H1 (cell line): ENCODE data around the gene SLIT3. TPM values are rescaled to one million over a fixed set of nuclear protein-coding genes. Genes with fewer than 3 reads are reported as not detected.

Experiments used
- CTCF ChIA-PET: fragments of 300-600 bp; sonication (Branson Sonifier 250); formaldehyde crosslinking; loops from one replicate; lab custom pipeline; 2021; ENCODE audit not compliant: partially characterized antibody; lab: Charles Lee
- POLR2A ChIA-PET: fragments of 300-600 bp; sonication (Branson Sonifier 250); formaldehyde crosslinking; loops from one replicate; lab custom pipeline; 2021; ENCODE audit warnings: inconsistent platforms; ENCODE audit not compliant: partially characterized antibody; lab: Charles Lee
- DNase-seq, 2 experiments: peaks; one replicate each; pipeline versions ENCODE4 v3.0.0 to v3.0.0-alpha.2; 2010 to 2022; ENCODE audit warnings: low spot score in 2 of 2, low read depth in 1 of 2, mixed read lengths in 1 of 2
- FAIRE-seq: peaks from 2 replicates; lab custom pipeline; 2011; peaks lifted over from hg19 to GRCh38; lab: Jason Lieb, UNC
- H2AFZ ChIP-seq: 2 replicates; pipeline ENCODE4 v1.8.1; 2012; ENCODE audit warnings: low read length, inconsistent platforms
- H2AK5ac ChIP-seq: 2 replicates; pipeline ENCODE4 v1.6.1; 2013; ENCODE audit warnings: low read depth, low read length
- H2BK120ac ChIP-seq: replicated peaks from 2 replicates; pipeline ENCODE3; 2013; ENCODE audit warnings: low read depth, low read length, inconsistent platforms
- H2BK12ac ChIP-seq: 2 replicates; pipeline ENCODE4 v1.6.1; 2013; ENCODE audit warnings: low read depth, low read length
- H2BK15ac ChIP-seq: 2 replicates; pipeline ENCODE4 v1.6.1; 2013; ENCODE audit warnings: low read length
- H2BK20ac ChIP-seq: 2 replicates; pipeline ENCODE4 v1.6.1; 2013; ENCODE audit warnings: low read length
- H2BK5ac ChIP-seq: 2 replicates; pipeline ENCODE4 v1.6.1; 2013; ENCODE audit warnings: low read depth, low read length
- H3K14ac ChIP-seq: 2 replicates; pipeline ENCODE4 v1.6.1; 2013; ENCODE audit warnings: inconsistent platforms; ENCODE audit not compliant: insufficient read length
- H3K18ac ChIP-seq: 2 replicates; pipeline ENCODE4 v1.6.1; 2013; ENCODE audit warnings: low read length; ENCODE audit errors: extremely low read depth
- H3K23ac ChIP-seq: 2 replicates; pipeline ENCODE4 v1.6.1; 2013; ENCODE audit warnings: inconsistent platforms; ENCODE audit not compliant: insufficient read length
- H3K23me2 ChIP-seq: 2 replicates; pipeline ENCODE4 v1.6.1; 2013; ENCODE audit warnings: low read depth, low read length
- H3K27ac ChIP-seq: 2 replicates; pipeline ENCODE4 v1.6.1; 2011; ENCODE audit warnings: low read depth, low read length, inconsistent platforms
- H3K27me3 ChIP-seq, 4 experiments: replicated peaks in 1 of 4; 1 replicate in 1 of 4; 2 replicates in 3 of 4; pipeline versions ENCODE4 v1.6.1 to v1.8.1; 2011 to 2013; ENCODE audit warnings: low read length in 3 of 4, mild to moderate bottlenecking in 3 of 4, inconsistent platforms in 2 of 4, mixed read lengths in 2 of 4, moderate library complexity in 1 of 4; ENCODE audit not compliant: control insufficient read depth in 3 of 4, insufficient read depth in 3 of 4; ENCODE audit errors: extremely low read depth in 1 of 4
- H3K36me3 ChIP-seq, 4 experiments: 2 replicates each; pipeline versions ENCODE4 v1.6.1 to v1.8.1; 2011 to 2013; ENCODE audit warnings: mild to moderate bottlenecking in 4 of 4, low read length in 3 of 4, moderate library complexity in 2 of 4, control low read depth in 1 of 4, inconsistent platforms in 1 of 4; ENCODE audit not compliant: insufficient read depth in 4 of 4, control insufficient read depth in 2 of 4
- H3K4ac ChIP-seq: replicated peaks from 2 replicates; pipeline ENCODE3; 2013; ENCODE audit warnings: low read length, low read depth, mixed read lengths, inconsistent platforms; ENCODE audit not compliant: insufficient read length
- H3K4me1 ChIP-seq, 4 experiments: replicated peaks in 1 of 4; 1 replicate in 1 of 4; 2 replicates in 3 of 4; pipeline versions ENCODE4 v1.6.1 to v1.8.1; 2011 to 2013; ENCODE audit warnings: low read length in 3 of 4, inconsistent platforms in 2 of 4, mixed read lengths in 1 of 4; ENCODE audit not compliant: insufficient read depth in 4 of 4, control insufficient read depth in 3 of 4
- H3K4me2 ChIP-seq, 2 experiments: 2 replicates each; pipeline versions ENCODE4 v1.6.1 to v1.8.1; 2011 to 2013; ENCODE audit warnings: low read depth in 2 of 2, low read length in 2 of 2, control low read depth in 1 of 2, inconsistent platforms in 1 of 2, mild to moderate bottlenecking in 1 of 2; ENCODE audit not compliant: insufficient read depth in 1 of 2
- H3K4me3 ChIP-seq, 4 experiments: fragments of 200-600, 300-600 bp in 1 of 4; sonication (generic), shearing (Covaris generic), sonication (Bioruptor Twin) in 1 of 4; 2 replicates each; pipeline versions ENCODE4 v1.5.1 to v1.8.1; 2011 to 2016; ENCODE audit warnings: low read length in 4 of 4, low read depth in 3 of 4, control low read depth in 2 of 4, inconsistent platforms in 2 of 4, mild to moderate bottlenecking in 2 of 4, mixed read lengths in 1 of 4, moderate library complexity in 1 of 4; ENCODE audit not compliant: insufficient read depth in 2 of 4; ENCODE audit errors: extremely low read depth in 1 of 4
- H3K56ac ChIP-seq: replicated peaks from 2 replicates; pipeline ENCODE3; 2013; ENCODE audit warnings: low read depth, mild to moderate bottlenecking, mixed read lengths, low read length, inconsistent platforms; ENCODE audit not compliant: insufficient read length
- H3K79me1 ChIP-seq: 2 replicates; pipeline ENCODE4 v1.6.1; 2013; ENCODE audit warnings: low read depth, low read length, control low read depth
- H3K79me2 ChIP-seq, 2 experiments: 2 replicates each; pipeline versions ENCODE4 v1.6.1 to v1.8.1; 2012 to 2013; ENCODE audit warnings: low read length in 2 of 2, mild to moderate bottlenecking in 2 of 2, inconsistent platforms in 1 of 2; ENCODE audit not compliant: insufficient read depth in 2 of 2, control insufficient read depth in 1 of 2
- H3K9ac ChIP-seq, 4 experiments: replicated peaks in 1 of 4; 1 replicate in 1 of 4; 2 replicates in 3 of 4; pipeline versions ENCODE4 v1.6.1 to v1.8.1; 2011 to 2013; ENCODE audit warnings: low read depth in 3 of 4, low read length in 3 of 4, control low read depth in 2 of 4, mild to moderate bottlenecking in 2 of 4, moderate library complexity in 2 of 4, inconsistent platforms in 1 of 4; ENCODE audit errors: extremely low read depth in 1 of 4
- H3K9me3 ChIP-seq, 2 experiments: 2 replicates each; pipeline versions ENCODE4 v1.6.1 to v1.8.1; 2012 to 2013; ENCODE audit warnings: mild to moderate bottlenecking in 2 of 2, moderate library complexity in 2 of 2, control low read depth in 1 of 2, inconsistent platforms in 1 of 2, low read depth in 1 of 2, low read length in 1 of 2, mixed read lengths in 1 of 2; ENCODE audit not compliant: insufficient read depth in 2 of 2
- H4K20me1 ChIP-seq, 2 experiments: replicated peaks in 1 of 2; 2 replicates each; pipeline versions ENCODE3 to v1.8.1; 2011 to 2013; ENCODE audit warnings: inconsistent platforms in 2 of 2, low read length in 2 of 2, mild to moderate bottlenecking in 1 of 2; ENCODE audit not compliant: insufficient read depth in 2 of 2, control insufficient read depth in 1 of 2
- H4K5ac ChIP-seq: 2 replicates; pipeline ENCODE4 v1.6.1; 2013; ENCODE audit warnings: low read length, low read depth, mixed read lengths, inconsistent platforms; ENCODE audit not compliant: insufficient read length
- H4K8ac ChIP-seq: 2 replicates; pipeline ENCODE4 v1.8.0; 2013; ENCODE audit warnings: mild to moderate bottlenecking, moderate library complexity, low read length, inconsistent platforms; ENCODE audit not compliant: insufficient read depth; ENCODE audit errors: extremely low read depth
- H4K91ac ChIP-seq: replicated peaks from 2 replicates; pipeline ENCODE3; 2013; ENCODE audit warnings: low read length, mixed read lengths, inconsistent platforms; ENCODE audit not compliant: insufficient read length
- EP300 ChIP-seq, 2 experiments: IDR thresholded peaks; 1 replicate in 1 of 2; 2 replicates in 1 of 2; pipeline ENCODE4 v1.6.1; 2011 to 2012; ENCODE audit warnings: low read depth in 2 of 2, low read length in 2 of 2, mild to moderate bottlenecking in 2 of 2, borderline replicate concordance in 1 of 2, inconsistent platforms in 1 of 2, moderate library complexity in 1 of 2
- HDAC6 ChIP-seq: IDR thresholded peaks from one replicate; pipeline ENCODE4 v1.7.1; 2012; ENCODE audit warnings: low read depth, mild to moderate bottlenecking, inconsistent platforms, low read length, moderate library complexity
- RXRA ChIP-seq: IDR thresholded peaks from 2 replicates; pipeline ENCODE4 v1.6.1; 2011; ENCODE audit warnings: low read depth, mild to moderate bottlenecking, low read length, moderate library complexity; ENCODE audit not compliant: insufficient read depth
- TCF12 ChIP-seq: IDR thresholded peaks from 2 replicates; pipeline ENCODE4 v1.6.1; 2011; ENCODE audit warnings: low read depth, mild to moderate bottlenecking, low read length
- WGBS, 2 experiments: shearing (Covaris generic) in 1 of 2; methylation state at CpG; one replicate each; pipeline versions ENCODE4 v1.1.6 to v1.1.7; 2013 to 2015; ENCODE audit warnings: low lambda C conversion rate in 2 of 2, mixed read lengths in 2 of 2, inconsistent platforms in 1 of 2, low coverage in 1 of 2, missing lambda C conversion rate in 1 of 2; ENCODE audit not compliant: insufficient replicate concordance in 2 of 2, insufficient coverage in 1 of 2, insufficient read length in 1 of 2; ENCODE audit errors: extremely low coverage in 1 of 2, missing lambda C conversion rate in 1 of 2; 5-methylcytosine and 5-hydroxymethylcytosine counted together
- polyA plus RNA-seq, 7 experiments: library from polyadenylated mRNA; depleted of rRNA in 3 of 7; stranded (reverse) in 5 of 7; unstranded in 2 of 7; fragments of >200 nt in 5 of 7; fragments of 200-250 nt in 2 of 7; gene quantifications; 1 replicate in 5 of 7; 2 replicates in 1 of 7; 4 replicates in 1 of 7; pipeline versions ENCODE4 v1.2.1 to v1.2.3, GENCODE V29; 2011 to 2013; ENCODE audit warnings: missing spikeins in 2 of 7, mixed read lengths in 2 of 7
- total RNA-seq: library from RNA; stranded (reverse); fragmentation: NEBNext Ultra II Directional; extraction: Animal tissue kit (Norgen Biotek cat#: 25700); gene quantifications from 2 replicates; pipeline ENCODE4 v1.2.1, GENCODE V29; 2021

Gene SLIT3
- total and polyA plus RNA-seq, 2 of the 8 experiments (the other 6 are each of a cell fraction or from before 2014, with no cell fraction given): 1.1 to 1.2 TPM

DNA sequence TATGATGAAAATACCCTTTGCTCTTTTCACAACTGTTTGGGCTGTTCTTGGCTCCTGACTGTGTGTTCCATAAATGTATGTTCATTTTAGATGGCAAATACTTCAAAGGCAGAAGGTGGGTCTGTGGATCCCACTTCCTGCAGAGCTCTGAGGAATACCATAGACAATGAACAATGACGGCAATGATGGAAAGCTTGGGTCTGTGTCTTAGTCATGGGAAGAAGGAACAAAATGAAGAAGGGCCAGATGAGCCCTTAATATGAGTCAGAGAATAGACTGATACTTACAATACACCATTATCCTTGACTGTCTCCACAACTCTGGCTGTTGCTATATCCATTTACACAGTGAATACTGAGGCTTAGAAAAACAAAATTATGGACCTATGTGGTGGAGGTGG is 126.0 kb downstream of the SLIT3 start:
- FAIRE-seq: no peak
- no peak for DNase-seq
- Histone ChIP-seq H4K8ac (no peak overlapping the region), H3K18ac (no peak overlapping the region), H2BK12ac (no peak overlapping the region), H3K79me1 (no peaks in the 10 kb centered on the region), H4K91ac (no peak overlapping the region), H3K36me3 (no peaks in the 10 kb centered on the region), H3K79me2 (no peaks in the 10 kb centered on the region), H3K9ac (no peak overlapping the region), H3K4me1 (peaks cover 0 to 5% (median 2%) of the 10 kb centered on the region in 4 experiments; a peak in 3 of 7 replicates), H4K20me1 (no peaks in the 10 kb centered on the region), H3K23ac (no peak overlapping the region), H2BK120ac (no peak overlapping the region), H3K4me3 (no peak overlapping the region), H2BK20ac (no peak overlapping the region), H3K4me2 (no peak overlapping the region), H2BK5ac (no peak overlapping the region), H3K9me3 (no peaks in the 10 kb centered on the region), H3K14ac (no peak overlapping the region), H3K56ac (no peak overlapping the region), H2AFZ (no peak overlapping the region), H2BK15ac (no peak overlapping the region)
- CTCF ChIA-PET: interaction anchor here (0.9 to 6.6 kb wide), 2 partner anchors 13 to 27 kb away, joined by 3 to 36 read pairs; no protein-coding TSS in a partner anchor
- TF ChIP-seq HDAC6 (no peak), EP300 (IDR thresholded peaks at IDR 0.05; ENCODE audit: borderline replicate concordance in 1 of 2, low read depth in 2 of 2, low read length in 2 of 2) (no peak), RXRA (no peak), TCF12 (no peak)
- TF ChIP-seq, all 59 proteins: peak for 0
- Histone ChIP-seq H3K27me3 (no peaks in the 10 kb centered on the region), H4K5ac (no peak overlapping the region), H3K23me2 (no peaks in the 10 kb centered on the region), H3K4ac (no peak overlapping the region), H2AK5ac (no peak overlapping the region), H3K27ac (no peak overlapping the region)
- POLR2A ChIA-PET: no interaction called here
- 89% methylated on average over 1 of the region's 1 CpG; no CpG with 5 or more reads in 1 of the 2 experiments for WGBS, 2 experiments
